Measurements from ENCODE around the gene TUBB4A. TPM values are rescaled to one million over a fixed set of nuclear protein-coding genes. Genes with fewer than 3 reads are reported as not detected.

Gene TUBB4A
- total and polyA plus RNA-seq, 9 of the 15 experiments (the other 6 are each of a cell fraction or from before 2014, with no cell fraction given) = 0.14 to 7.0 (median 0.75) TPM

DNA sequence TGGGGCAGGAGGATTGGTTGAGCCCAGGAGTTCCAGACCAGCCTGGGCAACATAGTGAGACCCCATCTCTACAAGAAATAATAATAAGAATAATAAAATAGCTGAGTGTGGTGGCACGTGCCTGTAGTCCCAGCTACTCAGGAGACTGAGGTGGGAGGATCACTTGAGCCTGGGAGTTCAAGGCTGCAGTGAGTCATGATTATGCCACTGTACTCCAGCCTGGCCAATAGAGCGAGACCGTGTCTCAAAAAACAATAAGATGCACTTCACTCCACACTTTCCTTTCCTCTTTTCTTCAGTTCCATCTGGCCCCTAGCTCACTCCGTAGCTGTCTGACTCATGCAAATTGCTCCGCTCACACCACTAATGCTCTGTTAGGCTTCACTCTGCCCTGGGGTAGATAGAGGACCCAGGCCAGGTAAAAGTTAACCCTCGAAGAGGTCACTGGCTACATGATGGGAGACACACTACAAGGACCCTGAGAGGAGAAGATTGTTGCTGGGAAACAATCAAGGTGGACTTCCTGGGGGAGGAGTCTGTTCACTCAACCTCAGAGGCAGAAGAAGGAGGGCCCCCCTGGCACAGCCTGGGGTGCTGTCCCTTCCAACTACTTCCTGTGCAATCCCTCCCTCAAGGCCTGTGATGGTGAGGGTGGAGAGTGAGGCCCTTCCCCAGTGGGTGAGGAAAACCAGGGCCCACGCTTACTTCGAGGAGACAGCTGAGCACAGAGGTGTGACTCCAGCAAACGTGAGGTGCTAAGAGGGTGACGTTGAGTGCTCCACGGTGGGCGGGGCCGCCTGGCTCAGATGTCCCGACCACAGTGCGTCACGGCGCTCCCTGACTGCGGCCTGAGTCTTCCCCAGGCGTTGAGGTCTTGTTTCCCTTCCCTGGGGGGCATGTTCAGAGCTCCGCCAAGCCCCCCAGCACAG lies 19.9 kb upstream of the TUBB4A start (continued):
- TF ChIP-seq, protein P1, sequence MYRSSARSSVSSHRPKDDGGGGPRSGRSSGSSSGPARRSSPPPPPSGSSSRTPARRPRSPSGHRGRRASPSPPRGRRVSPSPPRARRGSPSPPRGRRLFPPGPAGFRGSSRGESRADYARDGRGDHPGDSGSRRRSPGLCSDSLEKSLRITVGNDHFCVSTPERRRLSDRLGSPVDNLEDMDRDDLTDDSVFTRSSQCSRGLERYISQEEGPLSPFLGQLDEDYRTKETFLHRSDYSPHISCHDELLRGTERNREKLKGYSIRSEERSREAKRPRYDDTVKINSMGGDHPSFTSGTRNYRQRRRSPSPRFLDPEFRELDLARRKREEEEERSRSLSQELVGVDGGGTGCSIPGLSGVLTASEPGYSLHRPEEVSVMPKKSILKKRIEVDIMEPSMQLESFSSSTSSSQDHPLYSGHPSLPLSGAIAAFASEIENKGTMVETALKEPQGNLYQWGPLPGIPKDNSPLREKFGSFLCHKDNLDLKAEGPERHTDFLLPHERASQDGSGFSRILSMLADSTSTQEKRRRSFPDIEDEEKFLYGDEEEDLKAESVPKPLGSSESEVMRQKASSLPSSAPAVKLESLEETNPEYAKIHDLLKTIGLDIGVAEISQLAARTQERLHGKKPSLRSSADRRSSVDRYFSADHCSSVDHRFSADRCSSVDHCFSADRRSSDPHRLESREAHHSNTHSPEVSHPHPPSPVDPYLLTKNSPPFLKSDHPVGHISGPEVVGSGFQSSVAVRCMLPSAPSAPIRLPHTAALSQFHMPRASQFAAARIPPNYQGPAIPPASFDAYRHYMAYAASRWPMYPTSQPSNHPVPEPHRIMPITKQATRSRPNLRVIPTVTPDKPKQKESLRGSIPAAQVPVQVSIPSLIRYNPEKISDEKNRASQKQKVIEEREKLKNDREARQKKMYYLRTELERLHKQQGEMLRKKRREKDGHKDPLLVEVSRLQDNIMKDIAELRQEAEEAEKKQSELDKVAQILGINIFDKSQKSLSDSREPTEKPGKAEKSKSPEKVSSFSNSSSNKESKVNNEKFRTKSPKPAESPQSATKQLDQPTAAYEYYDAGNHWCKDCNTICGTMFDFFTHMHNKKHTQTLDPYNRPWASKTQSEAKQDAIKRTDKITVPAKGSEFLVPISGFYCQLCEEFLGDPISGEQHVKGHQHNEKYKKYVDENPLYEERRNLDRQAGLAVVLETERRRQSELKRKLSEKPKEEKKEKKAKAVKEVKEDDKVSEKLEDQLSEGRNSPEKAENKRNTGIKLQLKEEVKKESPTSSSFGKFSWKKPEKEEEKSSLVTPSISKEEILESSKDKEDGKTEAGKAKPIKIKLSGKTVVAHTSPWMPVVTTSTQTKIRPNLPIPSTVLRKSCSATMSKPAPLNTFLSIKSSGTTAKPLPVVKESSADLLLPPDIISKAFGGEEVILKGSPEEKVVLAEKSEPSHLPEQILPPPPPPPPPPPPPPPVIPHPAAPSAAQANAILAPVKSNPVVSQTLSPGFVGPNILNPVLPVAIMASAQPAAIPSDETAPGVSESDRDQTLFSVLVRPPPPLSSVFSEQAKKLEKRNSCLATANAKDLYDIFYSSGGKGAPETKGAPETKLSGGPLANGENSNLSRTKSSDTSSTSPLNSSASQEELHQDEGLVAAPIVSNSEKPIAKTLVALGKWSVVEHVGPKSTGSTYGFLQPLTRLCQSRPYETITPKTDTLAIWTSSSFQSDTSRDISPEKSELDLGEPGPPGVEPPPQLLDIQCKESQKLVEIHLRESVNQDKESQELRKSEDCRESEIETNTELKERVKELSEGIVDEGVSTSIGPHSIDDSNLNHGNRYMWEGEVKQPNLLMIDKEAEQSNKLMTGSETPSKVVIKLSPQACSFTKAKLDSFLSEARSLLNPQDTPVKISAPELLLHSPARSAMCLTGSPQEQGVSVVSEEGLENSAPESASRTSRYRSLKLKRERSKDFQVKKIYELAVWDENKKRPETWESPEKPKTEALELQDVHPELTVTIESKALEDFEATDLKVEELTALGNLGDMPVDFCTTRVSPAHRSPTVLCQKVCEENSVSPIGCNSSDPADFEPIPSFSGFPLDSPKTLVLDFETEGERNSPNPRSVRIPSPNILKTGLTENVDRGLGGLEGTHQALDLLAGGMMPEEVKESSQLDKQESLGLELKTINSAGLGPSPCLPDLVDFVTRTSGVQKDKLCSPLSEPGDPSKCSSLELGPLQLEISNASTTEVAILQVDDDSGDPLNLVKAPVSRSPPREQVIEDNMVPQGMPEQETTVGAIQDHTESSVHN (IDR thresholded peaks at IDR 0.05; ENCODE audit: borderline replicate concordance in 1 of 2, low read depth in 1 of 2) = no peak
- TF ChIP-seq ZFPM2 (CRISPR knock-in tag; IDR thresholded peaks at IDR 0.05) = no peak
- TF ChIP-seq SRSF1 (IDR thresholded peaks at IDR 0.05; ENCODE audit: low read depth, low read length) = no peak
- no peak for TF ChIP-seq NFIC (IDR thresholded peaks at IDR 0.05)
- TF ChIP-seq, protein P2, sequence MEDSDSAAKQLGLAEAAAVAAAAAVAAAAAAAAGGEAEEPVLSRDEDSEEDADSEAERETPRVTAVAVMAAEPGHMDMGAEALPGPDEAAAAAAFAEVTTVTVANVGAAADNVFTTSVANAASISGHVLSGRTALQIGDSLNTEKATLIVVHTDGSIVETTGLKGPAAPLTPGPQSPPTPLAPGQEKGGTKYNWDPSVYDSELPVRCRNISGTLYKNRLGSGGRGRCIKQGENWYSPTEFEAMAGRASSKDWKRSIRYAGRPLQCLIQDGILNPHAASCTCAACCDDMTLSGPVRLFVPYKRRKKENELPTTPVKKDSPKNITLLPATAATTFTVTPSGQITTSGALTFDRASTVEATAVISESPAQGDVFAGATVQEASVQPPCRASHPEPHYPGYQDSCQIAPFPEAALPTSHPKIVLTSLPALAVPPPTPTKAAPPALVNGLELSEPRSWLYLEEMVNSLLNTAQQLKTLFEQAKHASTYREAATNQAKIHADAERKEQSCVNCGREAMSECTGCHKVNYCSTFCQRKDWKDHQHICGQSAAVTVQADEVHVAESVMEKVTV (CRISPR knock-in tag; IDR thresholded peaks at IDR 0.05) = no peak
- TF ChIP-seq MYNN (IDR thresholded peaks at IDR 0.05) = no peak
- TF ChIP-seq MYNN (CRISPR knock-in tag; IDR thresholded peaks at IDR 0.05) = no peak
- TF ChIP-seq ZNF133 (CRISPR knock-in tag; IDR thresholded peaks at IDR 0.05) = no peak
- no peak for TF ChIP-seq ZNF124 (CRISPR knock-in tag; IDR thresholded peaks at IDR 0.05)
- TF ChIP-seq, protein P3, sequence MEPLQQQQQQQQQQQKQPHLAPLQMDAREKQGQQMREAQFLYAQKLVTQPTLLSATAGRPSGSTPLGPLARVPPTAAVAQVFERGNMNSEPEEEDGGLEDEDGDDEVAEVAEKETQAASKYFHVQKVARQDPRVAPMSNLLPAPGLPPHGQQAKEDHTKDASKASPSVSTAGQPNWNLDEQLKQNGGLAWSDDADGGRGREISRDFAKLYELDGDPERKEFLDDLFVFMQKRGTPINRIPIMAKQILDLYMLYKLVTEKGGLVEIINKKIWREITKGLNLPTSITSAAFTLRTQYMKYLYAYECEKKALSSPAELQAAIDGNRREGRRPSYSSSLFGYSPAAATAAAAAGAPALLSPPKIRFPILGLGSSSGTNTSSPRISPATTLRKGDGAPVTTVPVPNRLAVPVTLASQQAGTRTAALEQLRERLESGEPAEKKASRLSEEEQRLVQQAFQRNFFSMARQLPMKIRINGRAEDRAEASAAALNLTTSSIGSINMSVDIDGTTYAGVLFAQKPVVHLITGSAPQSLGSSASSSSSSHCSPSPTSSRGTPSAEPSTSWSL (CRISPR knock-in tag; IDR thresholded peaks at IDR 0.05; ENCODE audit: borderline replicate concordance) = no peak
- no peak for TF ChIP-seq ETS2 (tag; IDR thresholded peaks at IDR 0.05; ENCODE audit: borderline replicate concordance, poor library complexity, severe bottlenecking)
- no peak for TF ChIP-seq HNRNPH1 (optimal IDR thresholded peaks at IDR 0.05; ENCODE audit: low read depth, low read length)
- no peak for TF ChIP-seq STAT5A (IDR thresholded peaks at IDR 0.05; ENCODE audit: borderline replicate concordance, low read length)
- TF ChIP-seq, protein P4, sequence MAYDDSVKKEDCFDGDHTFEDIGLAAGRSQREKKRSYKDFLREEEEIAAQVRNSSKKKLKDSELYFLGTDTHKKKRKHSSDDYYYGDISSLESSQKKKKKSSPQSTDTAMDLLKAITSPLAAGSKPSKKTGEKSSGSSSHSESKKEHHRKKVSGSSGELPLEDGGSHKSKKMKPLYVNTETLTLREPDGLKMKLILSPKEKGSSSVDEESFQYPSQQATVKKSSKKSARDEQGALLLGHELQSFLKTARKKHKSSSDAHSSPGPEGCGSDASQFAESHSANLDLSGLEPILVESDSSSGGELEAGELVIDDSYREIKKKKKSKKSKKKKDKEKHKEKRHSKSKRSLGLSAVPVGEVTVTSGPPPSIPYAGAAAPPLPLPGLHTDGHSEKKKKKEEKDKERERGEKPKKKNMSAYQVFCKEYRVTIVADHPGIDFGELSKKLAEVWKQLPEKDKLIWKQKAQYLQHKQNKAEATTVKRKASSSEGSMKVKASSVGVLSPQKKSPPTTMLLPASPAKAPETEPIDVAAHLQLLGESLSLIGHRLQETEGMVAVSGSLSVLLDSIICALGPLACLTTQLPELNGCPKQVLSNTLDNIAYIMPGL (CRISPR knock-in tag; IDR thresholded peaks at IDR 0.05) = no peak
